ENCODE data around the gene CEP290.

DNA sequence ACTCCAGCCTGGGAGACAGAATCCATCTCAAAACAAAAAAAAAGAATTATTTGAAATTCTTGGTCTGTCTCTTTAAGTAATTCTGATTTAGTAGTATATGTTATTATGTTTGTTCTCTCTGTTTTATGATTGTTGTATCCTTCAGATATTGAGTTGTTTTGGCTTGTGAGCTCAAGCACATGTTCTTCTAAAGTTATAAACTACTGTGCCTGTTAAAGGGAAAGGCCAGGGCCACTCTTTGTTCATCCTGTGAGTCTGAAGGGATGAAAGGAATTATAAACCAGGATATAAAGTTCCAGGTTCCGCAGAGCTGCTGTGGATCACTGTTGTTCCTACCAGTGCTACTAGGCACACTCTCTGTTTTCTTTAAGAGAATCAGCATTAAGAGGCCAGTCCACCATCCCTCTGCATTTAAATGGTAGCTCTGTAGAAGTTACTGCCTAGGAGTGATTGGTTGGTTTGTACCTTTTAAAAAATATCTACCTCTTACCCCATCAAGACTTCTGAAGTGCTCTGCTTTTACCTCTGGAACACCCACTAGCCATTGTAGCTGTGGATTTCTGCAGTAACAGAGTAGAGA lies 14.3 kb upstream of the CEP290 start:
- TF ChIP-seq, protein P1, sequence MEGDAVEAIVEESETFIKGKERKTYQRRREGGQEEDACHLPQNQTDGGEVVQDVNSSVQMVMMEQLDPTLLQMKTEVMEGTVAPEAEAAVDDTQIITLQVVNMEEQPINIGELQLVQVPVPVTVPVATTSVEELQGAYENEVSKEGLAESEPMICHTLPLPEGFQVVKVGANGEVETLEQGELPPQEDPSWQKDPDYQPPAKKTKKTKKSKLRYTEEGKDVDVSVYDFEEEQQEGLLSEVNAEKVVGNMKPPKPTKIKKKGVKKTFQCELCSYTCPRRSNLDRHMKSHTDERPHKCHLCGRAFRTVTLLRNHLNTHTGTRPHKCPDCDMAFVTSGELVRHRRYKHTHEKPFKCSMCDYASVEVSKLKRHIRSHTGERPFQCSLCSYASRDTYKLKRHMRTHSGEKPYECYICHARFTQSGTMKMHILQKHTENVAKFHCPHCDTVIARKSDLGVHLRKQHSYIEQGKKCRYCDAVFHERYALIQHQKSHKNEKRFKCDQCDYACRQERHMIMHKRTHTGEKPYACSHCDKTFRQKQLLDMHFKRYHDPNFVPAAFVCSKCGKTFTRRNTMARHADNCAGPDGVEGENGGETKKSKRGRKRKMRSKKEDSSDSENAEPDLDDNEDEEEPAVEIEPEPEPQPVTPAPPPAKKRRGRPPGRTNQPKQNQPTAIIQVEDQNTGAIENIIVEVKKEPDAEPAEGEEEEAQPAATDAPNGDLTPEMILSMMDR (IDR thresholded peaks at IDR 0.05): no peak
- TF ChIP-seq POLR2A (IDR thresholded peaks at IDR 0.05): no peak
